Esophagus squamous epithelium (tissue), 5 donors: ENCODE data around the gene DNM2. TPM values are rescaled to one million over a fixed set of nuclear protein-coding genes. Genes with fewer than 3 reads are reported as not detected.

ENCODE experiments used
- DNase-seq: peaks from one replicate; lab custom pipeline; 2025; lab: John Stamatoyannopoulos, UW
- H3K27ac ChIP-seq, 4 donors: fragments of 200-600 bp; sonication (generic); one replicate each; pipeline ENCODE4 v1.5.1; 2016 to 2019; ENCODE audit warnings: mild to moderate bottlenecking in 1 of 4
- H3K27me3 ChIP-seq, 4 donors: fragments of 200-600 bp; sonication (generic); 1 replicate in 3 of 4; 2 replicates in 1 of 4; pipeline versions ENCODE4 v1.5.1 to v1.6.0; 2017 to 2021; ENCODE audit warnings: antibody characterized with exemption in 1 of 4
- H3K36me3 ChIP-seq, 3 donors: fragments of 200-600 bp; sonication (generic); one replicate each; pipeline ENCODE4 v1.5.1; 2016 to 2019
- H3K4me1 ChIP-seq, 3 donors: fragments of 200-600 bp; sonication (generic); one replicate each; pipeline ENCODE4 v1.5.1; 2017 to 2019
- H3K4me3 ChIP-seq, 4 donors: fragments of 200-600 bp; sonication (generic); 1 replicate in 3 of 4; 2 replicates in 1 of 4; pipeline ENCODE4 v1.5.1; 2016 to 2019; ENCODE audit warnings: mild to moderate bottlenecking in 2 of 4, moderate library complexity in 1 of 4
- H3K9me3 ChIP-seq, 3 donors: fragments of 200-600 bp; sonication (generic); one replicate each; pipeline ENCODE4 v1.5.1; 2016 to 2019
- CTCF ChIP-seq, 6 experiments: fragments of 450-650 bp in 4 of 6; fragments of 200-600 bp in 2 of 6; sonication (generic) in 2 of 6; IDR thresholded peaks; one replicate each; pipeline ENCODE4 v1.5.1; 2016 to 2019; ENCODE audit warnings: antibody characterized with exemption in 6 of 6, mild to moderate bottlenecking in 4 of 6, moderate library complexity in 4 of 6
- POLR2A ChIP-seq, 4 donors: fragments of 450-650 bp; IDR thresholded peaks; one replicate each; pipeline ENCODE4 v1.6.1; 2017; ENCODE audit warnings: antibody characterized with exemption in 4 of 4, mild to moderate bottlenecking in 4 of 4, moderate library complexity in 3 of 4
- WGBS, 2 donors: methylation state at CpG; one replicate each; pipeline ENCODE4 v1.1.5; 2018; 5-methylcytosine and 5-hydroxymethylcytosine counted together
- intact Hi-C: fragments of 100-400 bp; cut with DNase I; formaldehyde crosslinking; loops from one replicate; pipeline ENCODE4 v1.15.0; 2022
- total RNA-seq, 4 donors: library from RNA; depleted of rRNA; stranded (reverse); fragments of >200 nt; gene quantifications; one replicate each; pipeline ENCODE4 v1.1.0, GENCODE V29; 2016
- donor health status: DM: yes; HTN: yes; CAD: no.

The DNM2 gene
- total RNA-seq, 4 donors from 2014 or later = 79.9 to 138 (median 102) TPM

- H3K27me3 ChIP-seq = no peaks in the 10 kb centered on the region
- peaks cover 6 to 99% (median 9%) of the 10 kb centered on the region in 3 donors for H3K36me3 ChIP-seq
- WGBS, 2 donors = 30 to 67% methylated on average over 2 to 6 of the region's 19 CpGs
- peak overlapping the region; percentile 55 to 86 (median 73) for H3K27ac ChIP-seq
- no peak for DNase-seq
- intact Hi-C loops = no loop called here
- H3K4me3 ChIP-seq = peak overlapping the region in 2 of 4 donors; percentile 36 to 46
- H3K9me3 ChIP-seq = no peaks in the 10 kb centered on the region
- TF ChIP-seq POLR2A (IDR thresholded peaks at IDR 0.05) = no peak
- no peak for TF ChIP-seq CTCF (IDR thresholded peaks at IDR 0.05)
- H3K4me1 ChIP-seq = peaks cover 0 to 28% (median 7%) of the 10 kb centered on the region in 3 donors
These were observed 100.6 kb downstream of the DNM2 start for GRCh38 chr19:10818301-10819123.

GRCh38 chr19:10819124-10820060 is 101.5 kb downstream of the DNM2 start:
- no peak for DNase-seq
- Histone ChIP-seq H3K27me3 (no peaks in the 10 kb centered on the region), H3K36me3 (peaks cover 9 to 99% (median 15%) of the 10 kb centered on the region in 3 donors), H3K4me1 (peaks cover 0 to 28% (median 7%) of the 10 kb centered on the region in 3 donors), H3K27ac (no peak overlapping the region), H3K4me3 (no peak overlapping the region), H3K9me3 (no peaks in the 10 kb centered on the region)
- intact Hi-C loops = no loop called here
- TF ChIP-seq CTCF (IDR thresholded peaks at IDR 0.05) = no peak
- WGBS, 2 donors = 91 to 98% methylated on average over 13 to 21 of the region's 27 CpGs

- intact Hi-C loops = no loop called here
- Histone ChIP-seq H3K36me3 (peaks cover 16 to 99% (median 20%) of the 10 kb centered on the region in 3 donors), H3K27ac (no peak overlapping the region), H3K4me3 (no peak overlapping the region), H3K27me3 (no peaks in the 10 kb centered on the region), H3K9me3 (no peaks in the 10 kb centered on the region), H3K4me1 (peaks cover 0 to 28% (median 7%) of the 10 kb centered on the region in 3 donors)
- WGBS, 2 donors = 79 to 95% methylated on average over 5 to 7 of the region's 7 CpGs
- DNase-seq = no peak
- no peak for TF ChIP-seq POLR2A (IDR thresholded peaks at IDR 0.05)
- TF ChIP-seq CTCF (IDR thresholded peaks at IDR 0.05) = peak in 1 of 6 experiments; percentile 30
These were observed 102.3 kb downstream of the DNM2 start for GRCh38 chr19:10820173-10820572.

GRCh38 chr19:10823690-10824089 is 105.8 kb downstream of the DNM2 start:
- no peak overlapping the region for H3K4me3 ChIP-seq
- no peak for DNase-seq
- no peaks in the 10 kb centered on the region for H3K27me3 ChIP-seq
- H3K36me3 ChIP-seq = peaks cover 29 to 99% (median 30%) of the 10 kb centered on the region in 3 donors
- no peaks in the 10 kb centered on the region for H3K9me3 ChIP-seq
- intact Hi-C loops = no loop called here
- no CpG with 5 or more reads among the region's 12 CpGs for WGBS, 2 donors
- no peak overlapping the region for H3K27ac ChIP-seq
- peaks cover 0 to 4% (median under 1%) of the 10 kb centered on the region in 3 donors for H3K4me1 ChIP-seq
- TF ChIP-seq CTCF (IDR thresholded peaks at IDR 0.05) = no peak
- no peak for TF ChIP-seq POLR2A (IDR thresholded peaks at IDR 0.05)
